ENCODE results near the gene TMEM120B.

TMEM120B gene

GRCh38 chr12:121794534-121795033 is 82.0 kb downstream of the TMEM120B start:
- Histone ChIP-seq H3K9ac (ENCODE audit: low read depth, low read length) (peak overlapping the region; percentile 73), H3K79me2 (ENCODE audit: insufficient read depth, low read length) (peaks cover 64% of the 10 kb centered on the region), H3K27me3 (ENCODE audit: insufficient read depth, low read length, poor library complexity) (no peaks in the 10 kb centered on the region), H3K9me3 (ENCODE audit: insufficient read depth, low read length, severe bottlenecking) (no peaks in the 10 kb centered on the region), H3K36me3 (ENCODE audit: insufficient read depth, low read length) (peaks cover 35% of the 10 kb centered on the region), H4K20me1 (ENCODE audit: insufficient read depth, low read length) (peaks cover 39% of the 10 kb centered on the region), H3K4me2 (ENCODE audit: insufficient read depth, low read length) (peak overlapping the region; percentile 99), H3K4me1 (ENCODE audit: insufficient read depth, low read length) (peaks cover 93% of the 10 kb centered on the region), H3K27ac (ENCODE audit: low read length) (peak overlapping the region; percentile 89), H2AFZ (ENCODE audit: low read depth, low read length) (peak overlapping the region; percentile 4; the same call in 1 of the 2 replicates), H3K4me3 (ENCODE audit: low read depth in 1 of 2, low read length in 2 of 2) (peak overlapping the region in 1 of 2 experiments; percentile 81; a peak in 2 of 4 replicates)
- TF ChIP-seq EZH2 (IDR thresholded peaks at IDR 0.05; ENCODE audit: borderline replicate concordance, low read depth, low read length, severe bottlenecking): no peak
- ATAC-seq (ENCODE audit: insufficient read depth, low read depth) (peak; percentile 19), DNase-seq (no peak)

GRCh38 chr12:121795034-121795968 is 82.7 kb downstream of the TMEM120B start:
- H2AFZ ChIP-seq (ENCODE audit: low read depth, low read length): peak overlapping the region; percentile 4; the same call in 1 of the 2 replicates
- peak overlapping the region in 1 of 2 experiments; percentile 81; a peak in 2 of 4 replicates for H3K4me3 ChIP-seq (ENCODE audit: low read depth in 1 of 2, low read length in 2 of 2)
- H3K27me3 ChIP-seq (ENCODE audit: insufficient read depth, low read length, poor library complexity): no peaks in the 10 kb centered on the region
- peaks cover 68% of the 10 kb centered on the region for H3K79me2 ChIP-seq (ENCODE audit: insufficient read depth, low read length)
- DNase-seq (peak; percentile 83), ATAC-seq (ENCODE audit: insufficient read depth, low read depth) (peak; percentile 32)
- H3K4me1 ChIP-seq (ENCODE audit: insufficient read depth, low read length): peaks cover 89% of the 10 kb centered on the region
- peak overlapping the region; percentile 99 for H3K4me2 ChIP-seq (ENCODE audit: insufficient read depth, low read length)
- H4K20me1 ChIP-seq (ENCODE audit: insufficient read depth, low read length): peaks cover 38% of the 10 kb centered on the region
- H3K9ac ChIP-seq (ENCODE audit: low read depth, low read length): peak overlapping the region; percentile 73
- TF ChIP-seq CTCF (IDR thresholded peaks at IDR 0.05; ENCODE audit: borderline replicate concordance, extremely low read depth, low read length, poor library complexity, severe bottlenecking) (peak; percentile 99), EZH2 (IDR thresholded peaks at IDR 0.05; ENCODE audit: borderline replicate concordance, low read depth, low read length, severe bottlenecking) (no peak)
- peaks cover 38% of the 10 kb centered on the region for H3K36me3 ChIP-seq (ENCODE audit: insufficient read depth, low read length)
- H3K9me3 ChIP-seq (ENCODE audit: insufficient read depth, low read length, severe bottlenecking): no peaks in the 10 kb centered on the region
- H3K27ac ChIP-seq (ENCODE audit: low read length): peak overlapping the region; percentile 89

GRCh38 chr12:121796855-121797751 is 84.6 kb downstream of the TMEM120B start:
- H3K4me1 ChIP-seq (ENCODE audit: insufficient read depth, low read length): peaks cover 74% of the 10 kb centered on the region
- H3K4me2 ChIP-seq (ENCODE audit: insufficient read depth, low read length): peak overlapping the region; percentile 86; the same call in 1 of the 2 replicates
- DNase-seq: no peak
- no peaks in the 10 kb centered on the region for H3K27me3 ChIP-seq (ENCODE audit: insufficient read depth, low read length, poor library complexity)
- H3K79me2 ChIP-seq (ENCODE audit: insufficient read depth, low read length): peaks cover 74% of the 10 kb centered on the region
- H4K20me1 ChIP-seq (ENCODE audit: insufficient read depth, low read length): peaks cover 38% of the 10 kb centered on the region
- no peak for TF ChIP-seq CTCF (IDR thresholded peaks at IDR 0.05; ENCODE audit: borderline replicate concordance, extremely low read depth, low read length, poor library complexity, severe bottlenecking)
- TF ChIP-seq EZH2 (IDR thresholded peaks at IDR 0.05; ENCODE audit: borderline replicate concordance, low read depth, low read length, severe bottlenecking): no peak
- H3K27ac ChIP-seq (ENCODE audit: low read length): no peak overlapping the region
- H3K4me3 ChIP-seq (ENCODE audit: low read depth in 1 of 2, low read length in 2 of 2): no peak overlapping the region
- H3K9me3 ChIP-seq (ENCODE audit: insufficient read depth, low read length, severe bottlenecking): no peaks in the 10 kb centered on the region
- H3K9ac ChIP-seq (ENCODE audit: low read depth, low read length): no peak overlapping the region
- no peak for ATAC-seq (ENCODE audit: insufficient read depth, low read depth)
- H3K36me3 ChIP-seq (ENCODE audit: insufficient read depth, low read length): peaks cover 46% of the 10 kb centered on the region
- H2AFZ ChIP-seq (ENCODE audit: low read depth, low read length): no peak overlapping the region

All from DND-41 (cell line).